ENCODE data around the gene WASHC3. TPM values are rescaled to one million over a fixed set of nuclear protein-coding genes. Genes with fewer than 3 reads are reported as not detected.
"Not testable (repeated sequence)": the region's sequence is repeated elsewhere in the genome, so short reads cannot be mapped to it uniquely, and the experiment has no call there.

The WASHC3 gene
- total RNA-seq, 1 experiment from 2014 or later = 55.2 TPM

GRCh38 chr12:102051431-102051965, 10.3 kb downstream of the WASHC3 start:
- DNase-seq (ENCODE audit: low read depth) = no peak

GRCh38 chr12:102050660-102051430, 10.9 kb downstream of the WASHC3 start:
- no peak for DNase-seq (ENCODE audit: low read depth)

- DNase-seq (ENCODE audit: low read depth) = no peak
These were observed 17.9 kb downstream of the WASHC3 start for GRCh38 chr12:102043928-102044327.

GRCh38 chr12:102033991-102034745, 27.6 kb downstream of the WASHC3 start:
- no peak for DNase-seq (ENCODE audit: low read depth)

- DNase-seq (ENCODE audit: low read depth) = no peak
These were observed 29.9 kb downstream of the WASHC3 start for GRCh38 chr12:102031852-102032251.

GRCh38 chr12:102029141-102029540, 32.6 kb downstream of the WASHC3 start:
- no peak for DNase-seq (ENCODE audit: low read depth)

- no peak for DNase-seq (ENCODE audit: low read depth)
These were observed 35.1 kb downstream of the WASHC3 start for GRCh38 chr12:102026728-102027127.

GRCh38 chr12:102024765-102025164, 37.0 kb downstream of the WASHC3 start:
- no peak for DNase-seq (ENCODE audit: low read depth)

- DNase-seq (ENCODE audit: low read depth) = peak; percentile 13
These were observed 38.4 kb downstream of the WASHC3 start for GRCh38 chr12:102023343-102023930.

GRCh38 chr12:102022286-102022685, 39.5 kb downstream of the WASHC3 start:
- DNase-seq (ENCODE audit: low read depth) = no peak

- no peak for DNase-seq (ENCODE audit: low read depth)
These were observed 40.1 kb downstream of the WASHC3 start for GRCh38 chr12:102021540-102022246.

- DNase-seq (ENCODE audit: low read depth) = not testable (repeated sequence)
These were observed 43.2 kb downstream of the WASHC3 start for GRCh38 chr12:102018607-102019006.

- peak; percentile 54 for DNase-seq (ENCODE audit: low read depth)
These were observed 45.3 kb downstream of the WASHC3 start for GRCh38 chr12:102016472-102016871.

- no peak for DNase-seq (ENCODE audit: low read depth)
These were observed 51.4 kb downstream of the WASHC3 start for GRCh38 chr12:102010265-102010994.

GRCh38 chr12:102009796-102010195, 52.0 kb downstream of the WASHC3 start:
- DNase-seq (ENCODE audit: low read depth) = no peak

GRCh38 chr12:102008615-102009126, 53.1 kb downstream of the WASHC3 start:
- DNase-seq (ENCODE audit: low read depth) = no peak

- no peak for DNase-seq (ENCODE audit: low read depth)
These were observed 56.5 kb downstream of the WASHC3 start for GRCh38 chr12:102005256-102005655.

GRCh38 chr12:101997102-101997501, 64.7 kb downstream of the WASHC3 start:
- DNase-seq (ENCODE audit: low read depth) = no peak

GRCh38 chr12:101995684-101996083, 66.1 kb downstream of the WASHC3 start:
- DNase-seq (ENCODE audit: low read depth) = no peak

GRCh38 chr12:101992091-101992490, 69.7 kb downstream of the WASHC3 start:
- no peak for DNase-seq (ENCODE audit: low read depth)
